ENCODE measurements around the gene SRCAP. TPM values are rescaled to one million over a fixed set of nuclear protein-coding genes. Genes with fewer than 3 reads are reported as not detected.

The SRCAP gene
- polyA plus RNA-seq, 3 donors from 2014 or later: 1.9 to 38.9 (median 2.8) TPM

- no peak for DNase-seq
- Mint-ChIP-seq H3K4me3 (no peak overlapping the region), H3K36me3 (peaks cover 9 to 42% (median 29%) of the 10 kb centered on the region in 3 donors), H3K9me3 (no peaks in the 10 kb centered on the region), H3K27me3 (ENCODE audit: low read depth in 3 of 3) (peaks cover 0 to 1% (median 0%) of the 10 kb centered on the region in 3 donors), H3K4me1 (peaks cover 5 to 9% of the 10 kb centered on the region in 2 donors), H3K27ac (peak overlapping the region in 1 of 6 donors; percentile 50)
Observed at GRCh38 chr16:30736995-30737793, 38.2 kb downstream of the SRCAP start.

- no peak for DNase-seq
- peaks cover 7 to 39% (median 27%) of the 10 kb centered on the region in 3 donors for H3K36me3 Mint-ChIP-seq
- no peak overlapping the region for H3K27ac Mint-ChIP-seq
- H3K27me3 Mint-ChIP-seq (ENCODE audit: low read depth in 3 of 3): peaks cover 0 to 1% (median 0%) of the 10 kb centered on the region in 3 donors
- H3K4me1 Mint-ChIP-seq: peaks cover 5 to 9% of the 10 kb centered on the region in 2 donors
- H3K9me3 Mint-ChIP-seq: no peaks in the 10 kb centered on the region
- no peak overlapping the region for H3K4me3 Mint-ChIP-seq
Observed at GRCh38 chr16:30737794-30738648, 39.0 kb downstream of the SRCAP start.

GRCh38 chr16:30738984-30739951 lies 40.3 kb downstream of the SRCAP start:
- Mint-ChIP-seq H3K4me1 (peaks cover 2 to 9% of the 10 kb centered on the region in 2 donors), H3K9me3 (no peaks in the 10 kb centered on the region), H3K36me3 (peaks cover 10 to 33% (median 18%) of the 10 kb centered on the region in 3 donors), H3K27me3 (ENCODE audit: low read depth in 3 of 3) (peaks cover 0 to 1% (median 0%) of the 10 kb centered on the region in 3 donors), H3K4me3 (no peak overlapping the region), H3K27ac (no peak overlapping the region)
- DNase-seq: no peak

- peaks cover 0 to 1% (median 0%) of the 10 kb centered on the region in 3 donors for H3K27me3 Mint-ChIP-seq (ENCODE audit: low read depth in 3 of 3)
- no peak overlapping the region for H3K4me3 Mint-ChIP-seq
- peak overlapping the region in 5 of 6 donors; percentile 41 to 73 (median 49) for H3K27ac Mint-ChIP-seq
- peaks cover 4 to 31% (median 20%) of the 10 kb centered on the region in 3 donors for H3K36me3 Mint-ChIP-seq
- H3K4me1 Mint-ChIP-seq: peaks cover 2 to 9% of the 10 kb centered on the region in 2 donors
- no peak for DNase-seq
- H3K9me3 Mint-ChIP-seq: no peaks in the 10 kb centered on the region
Observed at GRCh38 chr16:30740364-30741251, 41.6 kb downstream of the SRCAP start.

- Mint-ChIP-seq H3K4me1 (peaks cover 2 to 9% of the 10 kb centered on the region in 2 donors), H3K36me3 (peaks cover 4 to 23% (median 15%) of the 10 kb centered on the region in 3 donors), H3K27ac (peak overlapping the region in 1 of 6 donors; percentile 28), H3K27me3 (ENCODE audit: low read depth in 3 of 3) (peaks cover 0 to 1% (median 0%) of the 10 kb centered on the region in 3 donors), H3K9me3 (no peaks in the 10 kb centered on the region), H3K4me3 (no peak overlapping the region)
- no peak for DNase-seq
Observed at GRCh38 chr16:30741461-30741914, 42.5 kb downstream of the SRCAP start.

- H3K4me3 Mint-ChIP-seq: no peak overlapping the region
- peaks cover 4 to 16% (median 9%) of the 10 kb centered on the region in 3 donors for H3K36me3 Mint-ChIP-seq
- peaks cover 14 to 25% of the 10 kb centered on the region in 2 donors for H3K4me1 Mint-ChIP-seq
- no peak for DNase-seq
- peak overlapping the region in 1 of 6 donors; percentile 69 for H3K27ac Mint-ChIP-seq
- H3K9me3 Mint-ChIP-seq: no peaks in the 10 kb centered on the region
- H3K27me3 Mint-ChIP-seq (ENCODE audit: low read depth in 3 of 3): peaks cover 5 to 13% (median 6%) of the 10 kb centered on the region in 3 donors
Observed at GRCh38 chr16:30743716-30744115, 44.7 kb downstream of the SRCAP start.

GRCh38 chr16:30744183-30744582 lies 45.2 kb downstream of the SRCAP start:
- H3K9me3 Mint-ChIP-seq: no peaks in the 10 kb centered on the region
- H3K27me3 Mint-ChIP-seq (ENCODE audit: low read depth in 3 of 3): peaks cover 10 to 17% (median 10%) of the 10 kb centered on the region in 3 donors
- DNase-seq: no peak
- H3K36me3 Mint-ChIP-seq: peaks cover 4 to 16% (median 14%) of the 10 kb centered on the region in 3 donors
- no peak overlapping the region for H3K27ac Mint-ChIP-seq
- no peak overlapping the region for H3K4me3 Mint-ChIP-seq
- H3K4me1 Mint-ChIP-seq: peaks cover 17 to 30% of the 10 kb centered on the region in 2 donors

- Mint-ChIP-seq H3K27me3 (ENCODE audit: low read depth in 3 of 3) (peaks cover 11 to 21% (median 16%) of the 10 kb centered on the region in 3 donors), H3K9me3 (no peaks in the 10 kb centered on the region), H3K4me1 (peaks cover 26 to 39% of the 10 kb centered on the region in 2 donors), H3K27ac (peak overlapping the region in 4 of 6 donors; percentile 19 to 79 (median 63)), H3K4me3 (no peak overlapping the region), H3K36me3 (peaks cover 4 to 20% (median 14%) of the 10 kb centered on the region in 3 donors)
- no peak for DNase-seq
Observed at GRCh38 chr16:30745082-30745481, 46.1 kb downstream of the SRCAP start.

- H3K36me3 Mint-ChIP-seq: peaks cover 4 to 22% (median 18%) of the 10 kb centered on the region in 3 donors
- H3K4me1 Mint-ChIP-seq: peaks cover 34 to 44% of the 10 kb centered on the region in 2 donors
- H3K27me3 Mint-ChIP-seq (ENCODE audit: low read depth in 3 of 3): peaks cover 11 to 22% (median 18%) of the 10 kb centered on the region in 3 donors
- DNase-seq: no peak
- no peaks in the 10 kb centered on the region for H3K9me3 Mint-ChIP-seq
- H3K27ac Mint-ChIP-seq: peak overlapping the region; percentile 7 to 93 (median 88)
- H3K4me3 Mint-ChIP-seq: no peak overlapping the region
Observed at GRCh38 chr16:30746638-30747175, 47.7 kb downstream of the SRCAP start.

- DNase-seq: no peak
Observed at GRCh38 chr16:30747331-30747730, 48.4 kb downstream of the SRCAP start.

GRCh38 chr16:30747799-30748633 lies 49.0 kb downstream of the SRCAP start, which contains the start of gene PHKG2:
Gene PHKG2 (plus strand): TSS chr16:30748425. CDS start chr16:30748821, 396 bp downstream.
- Mint-ChIP-seq H3K4me3 (peak within 1 kb of the TSS; percentile 87 to 94 (median 91)), H3K4me1 (peaks cover 34 to 44% of the 10 kb centered on the region in 2 donors), H3K27me3 (ENCODE audit: low read depth in 3 of 3) (peaks cover 11 to 22% (median 18%) of the 10 kb centered on the region in 3 donors), H3K27ac (peak within 1 kb of the TSS; percentile 91 to 98 (median 94)), H3K36me3 (peaks cover 4 to 17% (median 15%) of the 10 kb centered on the region in 3 donors), H3K9me3 (no peaks in the 10 kb centered on the region)
- peak; percentile 96 to 97 (median 96) for DNase-seq

More at GRCh38 chr16:30747331-30747730, 48.4 kb downstream of the SRCAP start:
- Mint-ChIP-seq H3K4me1 (peaks cover 34 to 44% of the 10 kb centered on the region in 2 donors), H3K36me3 (peaks cover 4 to 17% (median 15%) of the 10 kb centered on the region in 3 donors), H3K9me3 (no peaks in the 10 kb centered on the region), H3K27ac (peak overlapping the region; percentile 84 to 94 (median 91)), H3K27me3 (ENCODE audit: low read depth in 3 of 3) (peaks cover 11 to 22% (median 18%) of the 10 kb centered on the region in 3 donors), H3K4me3 (peak overlapping the region; percentile 87 to 93 (median 90))
